Endothelial cell of hepatic sinusoid (primary cell): ENCODE measurements around the gene FKBP5.
"Not testable (repeated sequence)": the region's sequence is repeated elsewhere in the genome, so short reads cannot be mapped to it uniquely, and the experiment has no call there.

ENCODE experiments used
- in situ Hi-C: cut with HindIII; loops from 2 replicates; pipeline ENCODE4 v1.10.0; 2017; ENCODE audit warnings: low sequenced_read_pairs

Gene FKBP5

DNA sequence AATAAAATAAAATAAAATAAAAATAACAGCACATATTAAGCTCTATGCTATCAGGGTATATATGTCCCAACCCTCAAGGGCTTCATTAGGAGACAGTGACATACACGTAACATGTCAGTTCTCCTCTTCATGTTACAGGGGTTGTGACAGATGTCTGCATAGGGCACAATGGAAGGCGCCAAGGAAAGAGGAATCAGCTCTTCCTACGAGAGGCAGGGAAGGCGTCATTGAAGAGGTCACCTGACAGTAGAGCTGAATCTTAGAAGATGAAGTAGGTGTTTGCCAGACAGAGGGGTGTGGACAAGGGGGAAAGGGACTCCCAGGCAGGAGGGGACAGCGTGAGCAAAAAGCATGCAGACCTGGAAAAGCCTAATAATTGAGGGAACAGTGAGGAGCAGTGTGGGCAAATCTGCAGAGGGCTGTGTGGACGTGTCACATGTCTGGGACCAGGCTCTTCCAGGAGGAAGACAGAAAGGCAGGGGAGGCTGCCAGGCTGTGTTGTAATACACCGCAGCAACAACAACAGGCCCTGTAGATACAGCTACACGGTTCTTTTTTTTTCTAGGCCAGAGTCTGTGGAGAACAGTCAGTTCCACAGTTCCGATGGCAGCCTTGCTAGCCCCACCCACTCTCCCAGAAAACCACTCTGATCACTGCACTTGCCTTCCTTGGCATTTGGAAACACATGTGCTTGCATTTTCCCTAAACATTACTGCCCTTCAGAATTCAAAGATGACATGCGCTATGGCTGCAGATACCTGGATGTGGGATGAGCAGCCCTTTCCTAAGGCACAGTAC is 2.5 kb upstream of the FKBP5 start:
- in situ Hi-C loops = no loop called here

DNA sequence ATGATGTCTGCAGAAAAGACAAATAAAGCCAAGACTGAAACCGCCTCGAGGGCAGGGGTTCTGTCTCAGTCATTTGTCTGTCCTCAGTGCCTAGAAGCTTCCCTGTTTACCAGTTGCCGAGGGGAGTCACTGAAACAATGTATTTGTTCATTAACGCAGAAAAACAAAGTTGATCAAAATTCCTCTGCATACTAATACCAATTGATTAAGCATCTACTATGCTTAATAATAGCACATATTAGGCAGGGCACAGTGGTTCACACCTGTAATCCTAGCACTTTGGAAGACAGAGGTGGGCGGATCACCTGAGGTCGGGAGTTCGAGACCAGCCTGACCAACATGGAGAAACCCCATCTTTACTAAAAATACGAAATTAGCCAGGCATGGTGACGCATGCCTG is 1.8 kb upstream of the FKBP5 start:
- in situ Hi-C loops = no loop called here

DNA sequence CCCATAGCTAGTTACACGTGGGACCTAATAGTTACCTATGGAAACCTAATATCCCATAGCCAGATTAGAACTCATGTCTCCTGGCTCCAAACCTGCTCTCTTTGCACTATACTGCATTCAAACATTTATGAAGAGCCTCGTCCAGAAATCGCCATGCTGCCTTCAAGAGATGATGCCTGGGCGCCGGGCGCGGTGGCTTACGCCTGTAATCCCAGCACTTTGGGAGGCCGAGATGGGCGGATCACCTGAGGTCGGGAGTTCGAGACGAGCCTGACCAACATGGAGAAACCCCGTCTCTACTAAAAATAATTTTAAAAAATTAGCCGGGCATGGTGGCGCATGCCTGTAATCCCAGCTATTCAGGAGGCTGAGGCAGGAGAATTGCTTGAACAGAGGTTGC is 1.3 kb upstream of the FKBP5 start:
- in situ Hi-C loops = not testable (repeated sequence)

DNA sequence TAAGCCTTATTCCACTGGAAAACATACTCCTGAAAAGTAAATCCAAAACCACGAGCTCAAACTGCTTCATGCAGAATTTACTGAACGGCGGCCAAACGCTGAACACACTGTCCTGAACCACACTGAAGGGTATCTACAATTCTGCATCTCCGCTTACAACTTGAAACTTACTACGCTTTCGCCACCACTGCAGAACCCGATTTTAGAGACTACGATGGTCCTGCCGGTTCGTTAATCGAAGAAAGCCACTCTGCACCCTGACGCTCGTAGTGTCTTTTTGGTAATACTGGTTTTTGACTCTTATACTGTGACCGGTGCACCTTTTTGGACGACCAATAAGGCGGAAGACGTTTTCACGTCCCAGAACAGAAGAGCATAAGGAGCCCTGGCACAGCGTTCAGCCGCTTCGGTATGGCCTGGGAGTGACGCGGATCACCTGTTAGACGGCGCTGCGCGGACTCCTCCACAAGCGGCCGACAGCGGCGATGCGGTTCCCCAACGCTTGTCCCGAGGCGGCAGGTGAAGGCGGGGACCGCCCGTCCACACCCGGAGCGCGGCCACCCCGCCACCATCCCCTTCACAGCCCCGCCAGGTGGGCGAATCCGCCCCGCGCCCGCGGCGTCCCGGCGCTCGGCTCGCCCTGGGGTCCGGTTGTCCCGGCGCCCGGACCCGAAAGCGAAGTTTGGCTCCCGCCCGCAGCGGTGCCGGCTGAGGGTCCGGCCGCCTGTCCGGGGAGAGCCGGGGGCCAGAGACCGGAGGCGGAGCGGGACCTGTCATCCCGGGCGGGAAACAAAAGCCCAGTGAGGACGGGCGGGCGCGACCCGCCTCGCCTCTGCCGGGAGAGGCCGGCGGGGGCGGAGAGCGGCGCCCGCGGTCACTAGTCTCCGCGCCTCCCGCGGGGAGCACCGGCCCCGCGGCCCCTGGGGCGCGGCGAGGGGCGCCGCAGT is 784 bp downstream of the FKBP5 start:
- in situ Hi-C loops = no loop called here

DNA sequence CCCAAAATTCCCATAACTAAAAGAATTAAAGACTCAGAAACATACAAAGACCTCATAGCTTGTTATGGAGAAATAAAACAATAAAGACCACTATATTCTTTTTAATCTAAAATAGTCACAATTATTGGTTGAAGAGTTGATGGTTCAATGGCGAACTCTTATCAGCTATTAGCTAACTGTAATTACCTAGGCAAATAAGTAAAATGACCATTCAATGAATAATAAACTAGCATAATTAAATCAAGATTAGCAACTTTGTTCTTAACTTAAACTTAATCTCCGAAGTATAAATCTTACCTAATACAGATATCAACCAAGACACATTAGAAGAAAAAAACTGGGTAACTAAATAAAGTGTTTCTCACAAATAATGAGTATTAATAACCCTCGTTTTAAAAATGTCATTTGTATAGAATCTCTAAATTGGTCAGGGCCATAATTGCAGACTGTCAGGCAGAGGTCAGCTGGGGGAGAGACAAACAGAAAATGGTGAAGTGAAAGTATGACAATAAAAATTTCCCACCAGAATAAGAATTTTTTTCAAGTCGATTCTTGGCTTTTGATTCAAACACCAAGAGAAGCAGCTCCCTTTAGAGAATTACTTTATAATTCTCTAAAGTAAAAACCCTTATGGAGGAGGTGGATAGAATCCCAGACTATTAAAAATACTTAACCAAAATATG is 1.7 kb downstream of the FKBP5 start:
- in situ Hi-C loops = no loop called here

DNA sequence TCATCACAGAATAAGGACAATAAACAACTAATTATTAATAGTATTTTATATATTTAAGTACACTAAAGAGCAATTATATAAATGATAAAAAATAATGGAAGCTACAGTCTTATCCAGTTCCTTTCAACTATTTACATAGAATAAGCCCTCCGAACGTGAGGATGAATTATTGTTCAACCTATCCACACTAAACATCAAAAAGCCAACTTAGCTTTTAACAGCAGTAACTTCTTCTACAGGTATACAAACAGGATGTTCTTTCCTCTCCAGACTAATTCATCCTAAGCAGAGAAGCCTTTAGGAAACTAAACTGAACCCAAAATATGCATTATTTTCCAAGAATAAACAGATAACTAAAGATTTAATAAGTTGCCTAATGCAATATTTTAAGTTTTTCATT is 2.3 kb downstream of the FKBP5 start:
- in situ Hi-C loops = no loop called here

DNA sequence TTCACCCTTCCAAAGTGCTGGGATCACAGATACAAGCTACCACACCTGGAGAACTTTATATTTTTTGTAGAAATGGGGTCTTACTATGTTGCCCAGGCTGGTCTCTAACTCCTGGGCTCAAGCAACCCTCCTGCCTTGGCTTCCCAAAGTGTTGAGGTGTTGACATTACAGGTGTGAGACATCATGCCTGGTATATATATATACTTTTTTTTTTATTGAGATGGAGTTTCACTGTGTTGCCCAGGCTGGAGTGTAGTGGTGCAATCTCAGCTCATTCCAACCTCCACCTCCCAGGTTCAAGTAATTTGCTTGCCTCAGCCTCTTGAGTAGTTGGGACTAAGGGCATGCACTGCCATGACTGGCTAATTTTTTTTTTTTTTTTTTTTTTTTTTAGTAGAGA is 5.4 kb downstream of the FKBP5 start:
- in situ Hi-C loops = no loop called here

GRCh38 chr6:35681298-35681697 is 7.4 kb downstream of the FKBP5 start:
- in situ Hi-C loops = no loop called here

GRCh38 chr6:35679399-35679798 is 9.3 kb downstream of the FKBP5 start:
- in situ Hi-C loops = no loop called here

DNA sequence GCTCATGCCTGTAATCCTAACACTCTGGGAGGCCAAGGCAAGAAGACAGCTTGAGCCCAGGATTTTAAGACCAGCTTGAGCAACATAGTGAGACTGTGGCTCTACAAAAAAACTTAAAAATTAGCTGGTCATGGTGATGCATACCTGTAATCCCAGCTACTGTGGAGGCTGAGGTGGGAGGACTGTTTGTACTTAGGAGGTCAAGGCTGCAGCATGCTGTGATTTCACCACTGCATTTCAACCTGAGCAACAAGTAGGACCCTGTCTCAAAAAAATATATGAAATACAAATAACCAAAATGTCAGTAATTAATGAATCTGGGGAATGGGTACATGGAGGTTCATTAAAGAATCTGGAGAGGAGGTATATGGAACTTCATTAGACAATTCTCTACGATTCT is 9.9 kb downstream of the FKBP5 start:
- in situ Hi-C loops = no loop called here

DNA sequence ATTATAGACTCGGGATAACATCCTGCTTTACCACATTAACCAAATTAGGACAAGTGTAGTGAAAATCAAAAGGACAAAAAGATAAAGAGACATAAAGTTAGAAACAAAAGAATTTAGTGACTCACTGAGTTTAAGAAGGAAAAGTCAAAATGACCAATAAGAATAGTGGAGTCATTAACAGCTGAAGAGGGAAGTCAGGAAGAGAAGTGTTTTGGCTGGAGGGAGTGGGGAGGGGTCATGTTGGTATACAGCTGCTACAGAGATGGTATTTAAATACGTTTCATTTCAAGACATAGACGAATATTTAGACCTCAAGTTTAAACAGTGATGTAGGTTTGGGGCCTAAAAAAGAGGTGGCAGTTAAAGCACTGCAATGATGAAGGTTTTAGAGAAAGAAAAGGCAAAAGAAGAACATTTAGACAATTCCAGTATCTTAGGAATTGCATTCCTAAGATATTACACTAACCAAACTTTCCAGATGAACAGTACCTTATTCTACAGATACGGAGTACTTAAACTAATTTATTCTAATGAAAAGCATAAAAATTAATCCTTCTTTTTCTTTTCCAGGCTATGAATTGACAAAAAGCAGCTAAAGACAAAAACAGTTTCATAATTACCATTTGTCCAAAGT is 10.6 kb downstream of the FKBP5 start:
- in situ Hi-C loops = no loop called here

DNA sequence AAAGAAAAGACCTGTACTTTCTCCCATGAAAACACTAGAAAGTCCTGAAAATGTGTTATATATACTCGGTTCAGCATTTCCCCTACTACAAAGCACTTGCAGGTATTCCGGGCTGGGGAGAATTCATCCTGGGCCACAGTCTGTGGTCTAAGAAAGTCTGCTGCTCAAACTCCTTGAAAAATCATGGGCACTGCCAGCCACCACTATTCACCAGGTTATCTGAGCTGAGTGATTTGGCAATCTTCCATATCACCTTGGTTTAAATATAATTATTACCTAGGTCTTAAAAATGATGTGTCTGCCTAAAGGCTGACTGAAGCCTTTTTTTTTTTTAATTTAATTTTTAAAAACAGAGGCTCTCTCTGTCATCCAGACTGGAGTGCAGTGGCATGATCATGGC is 11.3 kb downstream of the FKBP5 start:
- in situ Hi-C loops = no loop called here

- in situ Hi-C loops = no loop called here
These were observed 12.8 kb downstream of the FKBP5 start for GRCh38 chr6:35675871-35676459.

DNA sequence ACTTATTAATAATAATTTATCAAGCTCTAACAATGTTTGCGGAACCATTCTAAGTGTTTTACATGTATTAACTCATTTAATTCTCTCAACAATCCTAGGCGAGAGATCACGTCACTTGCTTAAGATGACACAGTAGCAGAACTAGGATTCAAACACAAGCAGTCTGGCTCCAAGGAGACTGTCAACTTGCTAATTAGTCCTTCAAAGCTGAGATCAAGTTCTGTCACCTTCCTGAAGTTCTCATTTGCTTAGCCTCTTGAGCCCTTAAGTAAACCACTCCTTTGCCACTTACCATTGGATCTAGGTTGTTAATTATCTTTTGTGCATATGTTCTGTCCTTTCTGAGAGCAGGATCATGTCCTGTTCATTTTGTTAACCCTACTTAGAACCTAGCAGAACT is 14.1 kb downstream of the FKBP5 start:
- in situ Hi-C loops = no loop called here

DNA sequence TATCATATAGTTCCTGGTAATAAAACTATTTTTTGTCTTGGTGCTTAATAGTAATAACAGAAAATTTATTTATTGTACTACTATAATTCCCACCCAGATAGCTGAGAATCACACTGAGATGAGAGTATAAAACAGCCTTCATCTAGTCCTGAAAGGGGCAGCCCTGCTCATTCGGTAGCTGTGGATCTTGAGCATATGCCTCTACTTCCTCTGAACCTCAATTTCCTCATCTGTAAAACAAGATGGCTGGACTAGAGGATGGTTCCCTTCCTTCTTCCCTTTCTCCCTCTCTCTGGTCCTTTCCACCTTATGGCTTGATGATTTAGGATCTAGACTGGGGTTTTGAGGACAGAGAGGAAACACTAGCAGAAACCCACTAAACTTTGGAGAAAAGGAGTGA is 15.0 kb downstream of the FKBP5 start:
- in situ Hi-C loops = no loop called here

DNA sequence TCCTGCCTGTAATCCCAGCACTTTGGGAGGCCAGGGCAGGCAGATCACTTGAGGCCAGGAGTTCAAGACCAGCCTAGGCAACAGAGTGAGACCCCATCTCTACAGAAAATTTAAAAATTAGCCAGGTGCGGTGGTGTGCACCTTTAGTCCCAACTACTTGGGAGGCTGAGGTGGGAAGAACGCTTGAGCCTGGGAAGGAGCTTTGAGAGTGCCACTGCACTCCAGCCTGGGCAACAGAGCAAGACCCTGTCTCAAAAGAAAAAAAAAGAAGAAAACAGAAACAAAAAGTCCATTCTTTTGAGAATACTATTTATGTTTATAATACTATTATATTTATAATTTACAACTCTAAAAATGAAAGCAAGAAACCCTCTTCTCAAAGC is 15.4 kb downstream of the FKBP5 start:
- in situ Hi-C loops = not testable (repeated sequence)

GRCh38 chr6:35670453-35670852 is 18.3 kb downstream of the FKBP5 start:
- in situ Hi-C loops = not testable (repeated sequence)

- in situ Hi-C loops = no loop called here
These were observed 19.2 kb downstream of the FKBP5 start for GRCh38 chr6:35669451-35670045.

GRCh38 chr6:35668744-35669450 is 19.8 kb downstream of the FKBP5 start:
- in situ Hi-C loops = no loop called here

DNA sequence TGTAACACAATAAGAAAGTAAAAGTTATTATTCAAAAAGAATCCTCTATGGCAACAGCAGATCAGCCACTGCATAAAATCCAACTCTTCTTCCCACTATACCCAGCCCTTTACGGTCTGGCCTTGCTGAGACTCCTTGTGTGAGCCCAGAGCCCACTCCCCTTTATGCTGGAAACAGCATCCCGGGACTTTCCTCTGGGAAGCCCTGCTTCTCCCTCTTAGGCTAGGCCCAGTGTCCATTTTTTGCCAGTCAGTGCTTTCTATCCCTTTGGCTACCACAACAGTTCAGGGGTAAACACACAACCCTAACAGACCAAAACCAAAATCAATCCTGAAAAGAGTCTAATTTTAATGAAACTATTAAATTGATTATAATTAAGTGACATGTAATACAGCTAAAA is 20.6 kb downstream of the FKBP5 start:
- in situ Hi-C loops = no loop called here
